Endothelial cell (in vitro differentiated cells): ENCODE data around the gene GRIN1. TPM values are rescaled to one million over a fixed set of nuclear protein-coding genes. Genes with fewer than 3 reads are reported as not detected.
A peak's percentile ranks its signal among the peaks of the same experiment; 100 is the strongest.
"Not testable (repeated sequence)": the region's sequence is repeated elsewhere in the genome, so short reads cannot be mapped to it uniquely, and the experiment has no call there.

ENCODE experiments used
- DNase-seq: peaks from one replicate; pipeline ENCODE4 v3.0.0; 2021; ENCODE audit warnings: low spot score
- H3K27ac Mint-ChIP-seq: one replicate; pipeline ENCODE4 v1.8.0; 2021; ENCODE audit warnings: mixed read lengths, inconsistent platforms; ENCODE audit not compliant: unreplicated experiment
- H3K27me3 Mint-ChIP-seq: one replicate; pipeline ENCODE4 v1.8.0; 2021; ENCODE audit warnings: mild to moderate bottlenecking, moderate library complexity, mixed read lengths, inconsistent platforms; ENCODE audit not compliant: unreplicated experiment
- H3K36me3 Mint-ChIP-seq: one replicate; pipeline ENCODE4 v1.8.0; 2021; ENCODE audit warnings: mild to moderate bottlenecking, low read depth, mixed read lengths, inconsistent platforms; ENCODE audit not compliant: unreplicated experiment
- H3K4me1 Mint-ChIP-seq: one replicate; pipeline ENCODE4 v1.8.0; 2021; ENCODE audit warnings: mild to moderate bottlenecking, mixed read lengths, inconsistent platforms; ENCODE audit not compliant: unreplicated experiment
- H3K4me3 Mint-ChIP-seq: one replicate; pipeline ENCODE4 v1.8.0; 2021; ENCODE audit warnings: mild to moderate bottlenecking, mixed read lengths, inconsistent platforms; ENCODE audit not compliant: unreplicated experiment
- H3K9me3 Mint-ChIP-seq: one replicate; pipeline ENCODE4 v1.8.0; 2021; ENCODE audit warnings: mixed read lengths, inconsistent platforms; ENCODE audit not compliant: unreplicated experiment
- total RNA-seq: library from RNA; stranded (reverse); fragmentation: NEBNext Ultra II Directional; extraction: Animal tissue kit (Norgen Biotek cat#: 25700); gene quantifications from one replicate; pipeline ENCODE4 v1.2.1, GENCODE V29; 2021; ENCODE audit not compliant: unreplicated experiment
- TF ChIP-seq, protein P1 (sequence below): fragments of 200-600 bp; sonication (generic); IDR thresholded peaks from one replicate; pipeline ENCODE4 v1.5.0; 2021; ENCODE audit warnings: antibody characterized with exemption; ENCODE audit not compliant: unreplicated experiment

Gene GRIN1
- total RNA-seq, 1 donor from 2014 or later: not detected

DNA sequence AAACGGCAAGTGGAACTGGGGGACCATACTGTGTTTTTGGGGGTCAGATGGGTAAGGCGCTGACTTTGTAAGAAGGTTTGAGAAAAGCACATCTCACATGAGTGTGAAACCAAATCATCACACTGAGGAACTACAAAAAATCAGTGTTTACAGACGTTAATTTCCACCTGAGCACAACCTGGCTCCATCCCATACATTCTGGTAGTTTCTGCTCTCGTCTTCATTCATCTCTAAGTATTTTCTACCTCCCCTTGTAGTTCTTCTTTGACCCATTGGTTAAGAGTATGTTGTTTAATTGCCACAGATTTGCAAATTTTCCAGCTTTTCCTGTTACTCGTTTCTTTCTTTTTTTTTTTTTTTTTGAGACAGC, 15.5 kb upstream of the GRIN1 start:
- Mint-ChIP-seq H3K27ac (no peak overlapping the region), H3K9me3 (no peaks in the 10 kb centered on the region), H3K4me3 (no peak overlapping the region), H3K27me3 (peaks cover 4% of the 10 kb centered on the region), H3K36me3 (no peaks in the 10 kb centered on the region), H3K4me1 (peaks cover 20% of the 10 kb centered on the region)
- TF ChIP-seq, protein P1, sequence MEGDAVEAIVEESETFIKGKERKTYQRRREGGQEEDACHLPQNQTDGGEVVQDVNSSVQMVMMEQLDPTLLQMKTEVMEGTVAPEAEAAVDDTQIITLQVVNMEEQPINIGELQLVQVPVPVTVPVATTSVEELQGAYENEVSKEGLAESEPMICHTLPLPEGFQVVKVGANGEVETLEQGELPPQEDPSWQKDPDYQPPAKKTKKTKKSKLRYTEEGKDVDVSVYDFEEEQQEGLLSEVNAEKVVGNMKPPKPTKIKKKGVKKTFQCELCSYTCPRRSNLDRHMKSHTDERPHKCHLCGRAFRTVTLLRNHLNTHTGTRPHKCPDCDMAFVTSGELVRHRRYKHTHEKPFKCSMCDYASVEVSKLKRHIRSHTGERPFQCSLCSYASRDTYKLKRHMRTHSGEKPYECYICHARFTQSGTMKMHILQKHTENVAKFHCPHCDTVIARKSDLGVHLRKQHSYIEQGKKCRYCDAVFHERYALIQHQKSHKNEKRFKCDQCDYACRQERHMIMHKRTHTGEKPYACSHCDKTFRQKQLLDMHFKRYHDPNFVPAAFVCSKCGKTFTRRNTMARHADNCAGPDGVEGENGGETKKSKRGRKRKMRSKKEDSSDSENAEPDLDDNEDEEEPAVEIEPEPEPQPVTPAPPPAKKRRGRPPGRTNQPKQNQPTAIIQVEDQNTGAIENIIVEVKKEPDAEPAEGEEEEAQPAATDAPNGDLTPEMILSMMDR: no peak
- no peak for DNase-seq

DNA sequence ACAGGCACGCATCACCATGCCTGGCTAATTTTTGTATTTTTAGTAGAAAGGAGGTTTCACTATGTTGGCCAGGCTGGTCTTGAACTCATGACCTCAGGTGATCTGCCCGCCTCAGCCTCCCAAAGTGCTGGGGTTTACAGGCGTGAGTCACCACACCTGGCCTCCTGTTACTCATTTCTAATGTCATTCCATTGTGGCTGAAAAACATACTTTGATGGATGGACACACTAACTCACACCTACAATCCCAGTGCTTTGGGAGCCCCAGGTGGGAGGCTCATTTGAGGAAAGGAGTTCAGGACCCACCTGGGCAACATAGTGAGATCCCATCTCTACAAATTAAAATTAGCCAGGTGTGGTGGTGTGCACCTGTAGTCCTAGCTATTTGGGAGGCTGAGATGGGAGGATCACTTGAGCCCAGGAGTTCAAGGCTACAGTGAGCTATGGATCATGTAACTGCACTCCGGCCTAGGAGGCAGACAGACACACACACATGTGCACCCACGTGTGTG, 14.9 kb upstream of the GRIN1 start:
- peaks cover 24% of the 10 kb centered on the region for H3K4me1 Mint-ChIP-seq
- H3K4me3 Mint-ChIP-seq, H3K27me3 Mint-ChIP-seq, H3K36me3 Mint-ChIP-seq, H3K9me3 Mint-ChIP-seq, H3K27ac Mint-ChIP-seq, DNase-seq: not testable (repeated sequence)

DNA sequence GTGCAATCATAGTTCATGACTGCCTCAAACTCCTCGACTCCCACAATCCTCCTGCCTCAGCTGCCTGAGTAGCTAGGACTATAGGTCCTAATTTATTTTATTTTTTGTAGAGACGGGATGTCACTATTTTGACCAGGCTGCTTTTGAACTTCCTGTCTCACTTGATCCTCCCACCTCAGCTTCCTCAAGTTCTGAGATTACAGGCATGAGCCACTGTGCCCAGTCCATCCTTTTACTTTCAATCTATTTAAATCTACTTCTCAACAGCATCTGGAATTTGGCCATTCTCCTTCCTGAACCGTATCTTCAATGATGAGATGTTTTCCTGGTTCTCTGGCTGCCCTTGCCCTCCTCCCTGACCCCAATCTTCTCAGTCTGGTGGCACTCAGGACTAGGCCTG, 12.2 kb upstream of the GRIN1 start:
- Mint-ChIP-seq H3K4me1 (peaks cover 24% of the 10 kb centered on the region), H3K9me3 (no peaks in the 10 kb centered on the region), H3K27ac (peak overlapping the region; percentile 89), H3K4me3 (no peak overlapping the region), H3K36me3 (no peaks in the 10 kb centered on the region), H3K27me3 (peaks cover 5% of the 10 kb centered on the region)
- no peak for DNase-seq
- TF ChIP-seq, protein P1: no peak

DNA sequence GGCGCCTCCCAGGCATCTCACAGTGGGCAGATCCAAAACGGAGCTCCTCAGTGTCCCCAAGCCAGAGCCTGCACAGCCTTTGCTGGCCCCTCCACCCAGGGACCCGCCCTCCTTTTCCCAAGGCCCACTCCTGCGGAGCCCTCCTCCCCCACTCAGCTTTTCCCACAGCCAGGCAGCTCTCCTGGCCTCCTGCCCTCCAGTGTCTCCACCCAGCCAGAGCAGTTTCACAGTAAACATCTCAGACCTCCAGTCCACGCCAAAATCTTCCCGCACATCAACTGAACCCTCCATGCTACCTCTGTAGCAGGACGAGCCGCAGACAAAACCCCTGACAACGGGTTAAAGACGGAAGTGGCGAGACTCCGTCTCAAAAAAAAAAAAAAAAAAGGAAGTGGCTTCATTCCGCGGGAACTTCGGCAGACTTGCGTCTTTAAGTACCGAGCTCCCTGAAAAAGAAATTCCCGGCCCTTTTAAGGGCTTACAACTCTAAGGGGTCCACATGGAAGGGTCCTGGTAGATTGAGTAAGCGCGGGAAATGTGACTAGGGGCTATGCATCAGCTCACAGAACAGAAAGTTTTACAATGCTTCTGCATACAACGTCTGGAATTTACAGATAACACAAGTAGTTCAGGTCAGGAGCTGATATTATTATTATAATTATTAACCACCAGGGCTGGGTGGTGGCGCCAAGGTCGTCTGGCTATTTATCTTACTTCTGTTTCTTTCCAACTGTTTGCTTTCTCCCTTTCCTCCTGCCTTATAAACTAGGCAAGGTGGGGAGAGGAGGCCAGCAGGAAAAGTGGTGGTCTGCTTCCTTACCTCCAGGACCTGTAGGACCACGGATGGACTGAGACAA, 11.4 kb upstream of the GRIN1 start:
- Mint-ChIP-seq H3K4me1 (peaks cover 21% of the 10 kb centered on the region), H3K27me3 (peaks cover 5% of the 10 kb centered on the region), H3K27ac (peak overlapping the region; percentile 89), H3K4me3 (peak overlapping the region; percentile 89), H3K9me3 (no peaks in the 10 kb centered on the region), H3K36me3 (no peaks in the 10 kb centered on the region)
- TF ChIP-seq, protein P1: no peak
- no peak for DNase-seq

DNA sequence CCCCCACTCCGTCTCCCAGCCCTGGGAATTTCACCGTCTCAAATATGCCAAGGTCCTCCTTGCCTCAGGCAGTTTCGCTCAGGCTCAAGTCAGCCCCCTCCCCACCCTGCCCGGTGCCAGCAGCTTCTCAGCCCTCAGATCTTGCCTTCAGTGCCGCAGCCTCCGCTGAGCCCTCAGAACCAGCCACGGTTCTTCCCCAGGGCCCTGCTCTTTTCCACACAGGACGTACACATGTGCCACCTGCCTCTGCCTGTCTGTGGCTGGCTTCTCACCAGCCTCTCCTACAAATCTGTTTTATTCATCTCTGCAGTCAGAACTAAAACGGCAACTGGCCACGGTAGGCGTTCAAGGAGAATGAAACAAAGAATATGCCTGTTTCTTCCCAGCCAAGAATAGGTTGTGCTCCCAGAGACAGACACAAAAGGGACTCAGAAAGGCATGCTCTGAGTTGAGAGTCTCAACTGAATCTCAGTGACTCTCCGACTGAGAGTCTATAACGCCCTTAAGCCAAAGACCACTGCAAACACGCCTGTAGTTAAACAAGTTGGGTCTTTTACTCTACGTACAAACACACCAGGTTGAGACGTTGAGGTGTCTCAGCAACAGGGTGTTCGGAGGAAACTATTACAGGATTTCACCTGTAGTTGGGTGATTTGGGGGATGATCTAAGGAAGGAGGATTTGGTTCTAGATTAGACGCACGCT, 10.6 kb upstream of the GRIN1 start:
- Mint-ChIP-seq H3K9me3 (no peaks in the 10 kb centered on the region), H3K4me1 (peaks cover 21% of the 10 kb centered on the region), H3K27ac (peak overlapping the region; percentile 70), H3K4me3 (peak overlapping the region; percentile 89), H3K27me3 (peaks cover 5% of the 10 kb centered on the region), H3K36me3 (no peaks in the 10 kb centered on the region)
- TF ChIP-seq, protein P1: no peak
- no peak for DNase-seq
